ENCODE results near the gene ARL4A.

Gene ARL4A

GRCh38 chr7:12641196-12641595, 46.2 kb upstream of the ARL4A start:
- no peak for TF ChIP-seq TAF1 (IDR thresholded peaks at IDR 0.05; ENCODE audit: borderline replicate concordance, insufficient read depth, low read length)

DNA sequence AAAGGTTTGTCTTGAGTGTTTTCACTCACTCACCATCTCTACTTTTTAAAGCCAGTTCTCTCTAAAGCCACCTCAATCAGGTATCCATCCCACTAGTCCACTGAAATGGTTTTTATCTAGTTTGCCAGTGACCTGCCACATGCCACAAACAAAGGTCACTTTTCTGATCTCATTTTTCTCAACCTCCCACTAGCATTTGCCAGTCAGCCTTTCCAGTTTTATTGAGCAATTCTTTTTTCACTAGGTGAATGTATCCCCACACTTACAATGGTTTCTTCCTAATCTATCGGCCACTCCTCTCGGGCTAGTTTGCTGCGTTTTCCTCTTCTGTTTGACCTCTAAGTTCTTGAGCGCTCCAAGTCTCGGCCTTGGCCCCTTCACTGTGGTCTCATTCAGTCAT, 44.9 kb upstream of the ARL4A start:
- no peak for TF ChIP-seq REST (IDR thresholded peaks at IDR 0.05; ENCODE audit: insufficient read depth in 1 of 2, low read depth in 2 of 2, low read length in 2 of 2)

DNA sequence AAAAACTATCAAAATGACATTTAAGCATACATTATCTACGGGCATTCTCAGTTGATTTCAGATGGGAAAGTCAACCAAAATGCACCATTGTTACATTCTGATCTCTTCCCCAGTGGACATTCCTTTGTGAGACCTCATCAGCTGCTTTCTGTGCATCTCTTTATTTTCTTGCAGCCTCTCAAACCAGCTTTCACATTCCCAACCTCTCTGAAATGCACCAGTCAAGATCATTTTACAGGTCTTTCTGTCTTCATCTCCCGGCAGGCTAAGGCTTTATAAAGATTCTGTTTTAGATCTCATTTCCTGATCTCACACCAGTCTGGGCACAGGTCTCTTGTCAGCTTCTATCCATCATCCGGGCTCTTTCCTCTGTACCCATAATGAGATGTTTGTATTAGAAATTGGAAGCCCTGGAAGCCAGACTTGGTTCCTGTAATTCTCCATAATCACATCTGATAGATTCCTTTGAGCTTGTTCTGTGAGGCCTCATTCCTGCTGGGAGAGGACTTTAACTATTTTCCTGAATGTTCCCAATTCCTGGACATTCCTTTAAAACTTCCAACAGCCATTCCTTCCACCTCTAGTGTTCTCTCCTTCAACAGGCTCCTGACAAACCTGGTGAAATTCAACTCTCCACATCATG, 44.3 kb upstream of the ARL4A start:
- TF ChIP-seq SIN3A (IDR thresholded peaks at IDR 0.05; ENCODE audit: borderline replicate concordance, insufficient read depth, low read length), result no peak
- no peak for TF ChIP-seq FOXP2 (optimal IDR thresholded peaks at IDR 0.05; ENCODE audit: borderline replicate concordance, extremely low read depth, extremely low read length, insufficient read depth)
- no peak for TF ChIP-seq REST (IDR thresholded peaks at IDR 0.05; ENCODE audit: insufficient read depth in 1 of 2, low read depth in 2 of 2, low read length in 2 of 2)
- TF ChIP-seq TAF1 (IDR thresholded peaks at IDR 0.05; ENCODE audit: borderline replicate concordance, insufficient read depth, low read length), result no peak
- TF ChIP-seq POLR2AphosphoS5 (IDR thresholded peaks at IDR 0.05; ENCODE audit: low read depth, low read length), result no peak

DNA sequence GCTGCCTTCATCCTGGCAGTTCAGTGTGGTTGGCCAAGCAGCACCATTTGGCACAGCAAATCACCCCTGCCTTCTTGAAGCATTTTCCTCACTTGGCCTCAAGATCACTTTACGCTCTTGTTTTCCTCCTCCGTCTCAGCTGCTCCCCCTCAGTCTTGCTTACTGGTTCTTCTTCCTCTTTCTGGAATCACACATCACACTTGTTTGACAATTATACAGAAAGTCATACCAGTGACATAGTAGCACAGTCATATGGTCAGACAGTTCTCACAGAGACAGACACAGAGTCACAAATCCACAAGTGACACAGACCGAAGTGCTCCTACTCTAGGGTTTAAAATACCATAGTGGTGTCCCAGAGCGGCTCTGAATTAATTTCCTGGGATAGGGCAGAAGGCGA, 43.8 kb upstream of the ARL4A start:
- TF ChIP-seq FOXP2 (optimal IDR thresholded peaks at IDR 0.05; ENCODE audit: borderline replicate concordance, extremely low read depth, extremely low read length, insufficient read depth) (no peak), POLR2AphosphoS5 (IDR thresholded peaks at IDR 0.05; ENCODE audit: low read depth, low read length) (no peak), REST (IDR thresholded peaks at IDR 0.05; ENCODE audit: insufficient read depth in 1 of 2, low read depth in 2 of 2, low read length in 2 of 2) (no peak), TAF1 (IDR thresholded peaks at IDR 0.05; ENCODE audit: borderline replicate concordance, insufficient read depth, low read length) (no peak), SIN3A (IDR thresholded peaks at IDR 0.05; ENCODE audit: borderline replicate concordance, insufficient read depth, low read length) (no peak)

- TF ChIP-seq FOXP2 (optimal IDR thresholded peaks at IDR 0.05; ENCODE audit: borderline replicate concordance, extremely low read depth, extremely low read length, insufficient read depth), result no peak
- no peak for TF ChIP-seq TAF1 (IDR thresholded peaks at IDR 0.05; ENCODE audit: borderline replicate concordance, insufficient read depth, low read length)
- TF ChIP-seq POLR2AphosphoS5 (IDR thresholded peaks at IDR 0.05; ENCODE audit: low read depth, low read length), result no peak
Observed at GRCh38 chr7:12646139-12646538, 41.3 kb upstream of the ARL4A start.

GRCh38 chr7:12647364-12648219, 39.8 kb upstream of the ARL4A start:
- TF ChIP-seq POLR2AphosphoS5 (IDR thresholded peaks at IDR 0.05; ENCODE audit: low read depth, low read length) (no peak), REST (IDR thresholded peaks at IDR 0.05; ENCODE audit: insufficient read depth in 1 of 2, low read depth in 2 of 2, low read length in 2 of 2) (no peak), SIN3A (IDR thresholded peaks at IDR 0.05; ENCODE audit: borderline replicate concordance, insufficient read depth, low read length) (no peak), TAF1 (IDR thresholded peaks at IDR 0.05; ENCODE audit: borderline replicate concordance, insufficient read depth, low read length) (no peak), FOXP2 (optimal IDR thresholded peaks at IDR 0.05; ENCODE audit: borderline replicate concordance, extremely low read depth, extremely low read length, insufficient read depth) (no peak)
